HG02759 (cell line): ENCODE measurements around the gene NFE2L2.
"Not testable (repeated sequence)": the region's sequence is repeated elsewhere in the genome, so short reads cannot be mapped to it uniquely, and the experiment has no call there.

Experiments
- ATAC-seq: cut with Tn5 transposase; IDR thresholded peaks from one replicate; pipeline ENCODE4 v1.9.1; 2021; ENCODE audit warnings: mild to moderate bottlenecking, moderate library complexity; ENCODE audit not compliant: unreplicated experiment

The NFE2L2 gene

GRCh38 chr2:177239932-177240630 is 24.4 kb downstream of the NFE2L2 start:
- peak; percentile 83 for ATAC-seq

- ATAC-seq, result no peak
Observed at GRCh38 chr2:177239053-177239452, 25.5 kb downstream of the NFE2L2 start.

GRCh38 chr2:177237932-177238331 is 26.6 kb downstream of the NFE2L2 start:
- no peak for ATAC-seq

GRCh38 chr2:177235855-177236437 is 28.6 kb downstream of the NFE2L2 start:
- ATAC-seq, result no peak

- no peak for ATAC-seq
Observed at GRCh38 chr2:177234267-177234666, 30.3 kb downstream of the NFE2L2 start.

- ATAC-seq, result no peak
Observed at GRCh38 chr2:177232098-177232704, 32.3 kb downstream of the NFE2L2 start.

GRCh38 chr2:177231270-177231669 is 33.3 kb downstream of the NFE2L2 start:
- no peak for ATAC-seq

- ATAC-seq, result no peak
Observed at GRCh38 chr2:177229442-177230242, 34.9 kb downstream of the NFE2L2 start.

- ATAC-seq, result no peak
Observed at GRCh38 chr2:177225965-177226360, 38.6 kb downstream of the NFE2L2 start.

- not testable (repeated sequence) for ATAC-seq
Observed at GRCh38 chr2:177223436-177223835, 41.1 kb downstream of the NFE2L2 start.

GRCh38 chr2:177221970-177222369 is 42.6 kb downstream of the NFE2L2 start:
- no peak for ATAC-seq

- ATAC-seq, result no peak
Observed at GRCh38 chr2:177221534-177221933, 43.0 kb downstream of the NFE2L2 start.

- ATAC-seq, result not testable (repeated sequence)
Observed at GRCh38 chr2:177219787-177220186, 44.7 kb downstream of the NFE2L2 start.

- ATAC-seq, result no peak
Observed at GRCh38 chr2:177217247-177217843, 47.2 kb downstream of the NFE2L2 start.

GRCh38 chr2:177212891-177213856 is 51.4 kb downstream of the NFE2L2 start:
- ATAC-seq, result peak; percentile 56

GRCh38 chr2:177212106-177212890 is 52.2 kb downstream of the NFE2L2 start, which contains the start of gene HNRNPA3:
HNRNPA3 (plus strand) TSS chr2:177212794; CDS start chr2:177212800, 6 bp downstream.
- peak; percentile 88 for ATAC-seq

GRCh38 chr2:177211576-177212105 is 52.9 kb downstream of the NFE2L2 start:
- no peak for ATAC-seq

- no peak for ATAC-seq
Observed at GRCh38 chr2:177211169-177211568, 53.4 kb downstream of the NFE2L2 start.

GRCh38 chr2:177207101-177207500 is 57.4 kb downstream of the NFE2L2 start:
- ATAC-seq, result peak; percentile 61
